NCI-H1930 (cell line): ENCODE results near the gene RBP2.

Source experiments
- DNase-seq, 2 experiments: peaks; one replicate each; lab custom pipeline; 2025; lab: John Stamatoyannopoulos, UW

Gene RBP2

DNA sequence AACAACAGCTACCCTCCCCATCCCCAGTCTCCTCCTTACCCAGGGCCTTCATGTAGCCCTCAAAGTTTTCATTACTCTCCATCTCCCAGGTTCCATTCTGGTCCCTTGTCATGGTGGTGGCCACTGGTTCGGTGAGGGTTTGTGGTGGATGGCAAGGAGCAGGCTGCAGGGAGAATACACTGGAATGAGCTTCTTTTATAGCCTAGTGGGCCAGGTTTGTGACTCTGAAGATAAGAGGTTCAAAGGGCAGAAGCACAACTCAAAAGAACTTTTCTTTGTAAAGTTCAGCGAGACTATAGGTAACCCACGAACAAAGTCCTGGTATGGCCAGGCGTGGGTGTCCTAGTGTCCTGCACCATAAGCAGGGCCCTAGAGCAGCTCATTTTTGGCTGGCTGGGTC lies at the start of gene RBP2:
TSS of gene RBP2 (minus strand) at position 169 of the 400 bp plus-strand sequence. CDS start at position 112, 57 bp downstream.
- no peak for DNase-seq

DNA sequence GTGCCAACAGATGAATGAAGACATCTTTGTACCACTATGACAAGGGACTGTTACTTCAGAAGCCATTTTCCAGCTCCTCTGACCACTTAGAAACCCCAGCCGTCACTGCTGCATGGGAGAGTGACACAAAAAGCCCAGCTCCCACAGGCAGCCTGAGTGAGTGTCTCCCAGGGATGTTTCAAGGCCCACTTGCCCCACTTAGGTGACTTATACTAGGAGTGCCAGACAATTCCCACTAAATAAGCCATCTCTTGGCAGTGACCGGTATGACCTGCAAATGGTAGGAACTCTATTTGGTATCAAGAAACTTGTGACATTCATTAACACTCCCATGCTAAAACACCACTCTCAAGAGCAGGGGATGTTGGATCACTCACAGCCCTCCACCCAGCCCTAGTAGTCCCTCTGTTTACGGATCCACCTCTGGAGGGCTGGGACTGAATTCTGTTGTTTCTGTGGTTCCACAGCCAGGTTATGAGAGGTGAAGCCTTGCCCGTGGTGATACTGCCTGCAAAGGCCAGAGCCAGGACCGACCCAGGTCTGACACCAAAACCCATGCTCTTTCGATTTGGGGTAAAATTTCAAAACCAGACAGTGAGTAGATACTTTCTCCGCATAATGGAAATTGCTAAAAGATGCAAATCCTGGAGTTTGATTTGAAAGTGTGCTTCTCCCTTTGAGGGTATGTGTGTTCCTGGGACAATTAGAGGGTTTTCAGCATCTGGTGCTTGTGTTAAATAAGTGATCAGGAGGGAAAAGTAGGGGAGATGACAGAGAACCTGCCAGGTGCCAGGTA lies 48.7 kb upstream of the RBP2 start:
- DNase-seq = no peak

DNA sequence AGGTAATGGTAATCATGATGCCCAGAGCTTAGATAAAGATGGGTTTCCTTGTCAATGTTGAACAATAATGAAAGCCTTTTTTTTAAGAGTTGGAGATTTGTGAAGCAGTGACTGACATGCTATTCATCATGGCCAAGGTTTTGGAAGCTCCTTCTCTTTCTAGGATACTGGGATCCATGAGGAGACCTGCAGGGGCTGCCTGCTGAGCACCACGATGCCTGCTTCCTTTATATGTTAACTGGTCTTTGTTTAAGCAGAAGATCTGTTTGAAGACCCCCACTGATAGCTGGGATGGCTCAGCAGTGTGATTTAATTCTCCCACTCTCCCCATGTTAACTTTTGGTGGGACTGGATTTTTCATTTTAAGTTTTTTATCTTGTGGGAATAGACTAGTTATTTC lies 47.4 kb upstream of the RBP2 start:
- DNase-seq = no peak

DNA sequence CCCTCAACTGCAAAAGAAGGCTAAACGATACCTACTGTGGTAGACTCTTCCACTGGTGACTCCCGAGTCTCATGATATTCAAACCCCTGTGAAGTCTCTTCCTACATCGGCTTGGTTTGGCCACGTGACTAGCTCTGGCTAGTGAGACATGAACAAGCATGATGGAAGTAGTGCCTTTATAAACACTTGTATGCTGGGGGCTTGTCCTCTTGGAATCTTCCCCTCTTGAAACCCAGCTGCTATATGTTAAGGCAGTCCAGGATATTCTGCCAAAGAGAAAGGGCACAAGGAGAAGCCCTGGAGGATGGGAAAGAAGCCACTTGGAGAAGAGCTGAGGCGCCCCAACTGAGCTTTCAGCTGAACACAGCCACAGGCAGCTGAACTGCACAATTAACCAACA lies 46.9 kb upstream of the RBP2 start:
- no peak for DNase-seq

DNA sequence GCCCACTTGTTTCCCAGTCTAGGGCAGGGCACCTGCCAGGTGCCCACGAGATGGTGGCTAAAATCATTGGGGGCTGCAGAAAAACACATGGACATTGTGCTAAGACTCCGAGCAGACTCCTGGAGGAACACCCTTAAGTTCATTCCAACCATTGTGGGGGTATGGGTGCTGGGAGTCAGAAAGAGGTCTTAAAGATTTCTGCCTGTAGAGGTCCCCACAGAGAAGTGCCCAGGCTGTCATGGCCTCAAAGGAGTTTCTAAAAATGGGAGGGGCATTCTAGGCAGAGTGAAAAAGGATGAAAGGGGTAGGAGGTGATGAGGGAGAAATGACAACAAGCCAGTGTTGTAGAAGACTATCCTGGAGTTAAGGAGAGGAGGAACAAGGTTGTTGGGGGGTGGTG lies 46.1 kb upstream of the RBP2 start:
- DNase-seq = no peak

DNA sequence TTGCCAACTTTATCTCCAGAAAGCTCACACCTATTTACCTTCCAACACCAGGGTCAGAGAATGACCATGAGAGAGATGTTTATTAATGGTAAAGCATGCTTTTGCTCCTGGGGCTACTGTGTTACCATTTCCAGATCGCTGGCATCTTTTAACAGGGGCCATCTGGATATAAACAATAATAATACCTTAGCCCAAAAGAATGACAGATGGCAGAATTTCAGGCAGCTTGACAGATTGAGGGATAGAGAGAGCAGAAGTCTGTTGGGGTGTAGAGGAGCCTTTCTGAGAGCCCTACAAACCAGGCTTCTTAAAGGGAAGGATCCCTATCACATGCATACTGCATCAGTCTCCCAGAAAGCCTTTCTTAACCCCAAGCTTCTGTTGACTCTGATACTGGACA lies 45.5 kb upstream of the RBP2 start:
- DNase-seq = no peak

DNA sequence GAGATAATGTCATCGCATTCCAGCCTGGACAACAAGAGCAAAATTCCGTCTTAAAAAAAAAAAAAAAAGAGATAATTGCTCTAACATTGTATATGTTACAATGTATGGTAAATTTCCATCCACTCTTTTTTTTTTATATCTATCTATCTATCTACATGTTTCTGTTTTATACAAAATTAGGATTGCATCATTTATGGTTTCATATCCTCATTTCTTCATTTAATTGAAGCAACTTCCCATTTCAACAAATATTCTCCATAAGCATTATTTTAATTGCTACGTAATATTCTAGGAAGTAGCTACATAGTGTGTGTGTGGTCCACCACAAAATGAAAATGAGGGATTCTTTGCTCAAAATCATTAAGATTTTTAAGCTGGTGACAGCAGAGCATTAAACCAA lies 44.8 kb upstream of the RBP2 start:
- no peak for DNase-seq

DNA sequence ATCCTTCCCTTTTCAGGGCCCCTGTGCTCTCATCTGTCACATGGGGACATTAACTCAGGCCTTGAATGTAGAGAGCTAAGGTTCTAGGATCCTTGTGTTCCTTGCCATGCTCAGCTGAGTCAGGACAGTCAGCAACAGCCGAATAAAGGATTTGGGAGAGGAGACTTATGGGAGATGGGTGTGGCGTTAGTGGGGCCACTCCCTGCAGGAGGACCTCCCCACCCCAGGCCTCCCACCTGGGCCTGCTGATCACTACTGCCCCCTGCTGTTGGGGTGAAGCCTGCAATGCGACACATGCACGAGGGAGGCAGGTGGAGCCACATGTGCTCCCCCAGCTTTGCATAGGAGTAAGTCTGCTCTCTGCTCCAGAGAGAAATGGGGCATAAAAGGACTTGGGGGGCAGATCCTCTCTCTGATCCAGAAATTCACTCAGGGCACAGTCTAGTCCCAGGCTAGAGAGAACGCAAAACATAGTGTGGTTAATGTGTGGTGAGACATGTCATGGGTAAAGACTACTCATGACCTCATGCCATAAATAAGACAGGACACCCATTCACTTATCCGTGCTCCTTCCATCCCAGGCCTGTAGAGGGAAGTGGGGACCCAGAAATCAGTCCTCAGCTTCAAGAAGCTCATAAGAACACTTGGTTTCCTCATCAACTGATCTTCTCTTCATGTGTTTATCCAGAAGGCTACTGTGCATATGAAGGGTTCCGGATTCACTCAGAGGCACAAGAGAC lies 43.9 kb upstream of the RBP2 start:
- no peak for DNase-seq

DNA sequence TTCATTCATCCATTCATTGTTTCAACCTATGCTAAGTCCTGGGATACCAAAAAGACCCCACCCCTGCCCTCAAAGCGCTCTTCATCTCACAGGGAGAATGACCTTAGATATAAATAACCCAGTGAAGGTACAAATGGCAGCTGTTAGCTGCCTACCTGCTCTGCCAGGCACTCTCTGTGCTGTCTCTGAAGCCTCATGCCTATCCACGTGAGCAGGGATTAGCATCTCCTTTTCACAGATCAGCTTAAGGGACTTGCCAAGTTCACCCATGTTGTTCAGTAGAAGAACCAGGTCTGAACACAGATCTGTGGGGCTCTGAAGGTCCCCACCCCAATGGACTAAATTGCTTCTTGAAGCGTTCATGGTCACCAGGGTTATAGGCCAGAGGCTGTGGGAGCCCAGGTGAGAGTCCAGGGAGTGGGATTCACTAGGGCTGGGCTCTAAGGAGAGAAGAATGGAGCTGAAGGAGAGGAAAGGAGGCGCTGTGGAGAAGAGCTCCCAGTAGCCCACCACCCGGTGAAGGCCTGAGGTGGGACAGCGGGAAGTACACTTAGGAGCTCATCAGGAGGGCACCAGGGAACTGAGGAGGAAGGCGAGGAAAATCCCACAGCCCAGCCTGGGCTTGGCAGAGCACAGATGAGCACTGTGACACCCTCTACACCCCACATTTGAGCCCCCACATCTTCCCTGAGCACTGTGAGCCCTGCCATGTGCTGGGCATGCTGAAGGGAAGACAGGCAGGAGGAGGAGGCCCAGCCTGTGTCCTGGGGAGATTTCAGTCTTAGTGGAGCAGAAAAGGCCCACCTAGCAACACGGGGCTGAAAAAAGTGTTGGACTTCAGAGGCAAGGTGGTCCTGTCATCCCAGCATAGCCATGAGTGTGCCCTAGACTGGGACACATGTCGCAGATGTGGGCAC lies 42.9 kb upstream of the RBP2 start:
- no peak for DNase-seq

DNA sequence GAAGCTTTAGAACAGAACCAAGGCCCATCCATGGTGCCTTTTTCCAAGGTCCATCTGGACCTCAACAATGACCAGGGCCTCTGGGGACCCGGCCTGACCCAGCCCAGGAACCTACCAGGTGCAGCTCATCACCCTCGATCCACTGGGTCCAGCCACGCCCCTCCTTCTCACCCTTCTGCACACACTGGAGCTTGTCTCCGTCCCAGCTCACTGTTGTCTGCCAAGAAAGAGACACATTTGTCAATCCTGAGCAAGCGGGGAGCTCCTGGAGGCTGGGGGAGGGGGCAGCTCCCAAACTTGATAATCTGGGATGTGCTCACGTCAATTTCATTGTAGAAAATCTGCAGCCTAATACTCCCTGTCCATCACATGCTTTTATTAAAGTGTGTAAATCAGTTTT lies 42.0 kb upstream of the RBP2 start:
- DNase-seq = no peak

DNA sequence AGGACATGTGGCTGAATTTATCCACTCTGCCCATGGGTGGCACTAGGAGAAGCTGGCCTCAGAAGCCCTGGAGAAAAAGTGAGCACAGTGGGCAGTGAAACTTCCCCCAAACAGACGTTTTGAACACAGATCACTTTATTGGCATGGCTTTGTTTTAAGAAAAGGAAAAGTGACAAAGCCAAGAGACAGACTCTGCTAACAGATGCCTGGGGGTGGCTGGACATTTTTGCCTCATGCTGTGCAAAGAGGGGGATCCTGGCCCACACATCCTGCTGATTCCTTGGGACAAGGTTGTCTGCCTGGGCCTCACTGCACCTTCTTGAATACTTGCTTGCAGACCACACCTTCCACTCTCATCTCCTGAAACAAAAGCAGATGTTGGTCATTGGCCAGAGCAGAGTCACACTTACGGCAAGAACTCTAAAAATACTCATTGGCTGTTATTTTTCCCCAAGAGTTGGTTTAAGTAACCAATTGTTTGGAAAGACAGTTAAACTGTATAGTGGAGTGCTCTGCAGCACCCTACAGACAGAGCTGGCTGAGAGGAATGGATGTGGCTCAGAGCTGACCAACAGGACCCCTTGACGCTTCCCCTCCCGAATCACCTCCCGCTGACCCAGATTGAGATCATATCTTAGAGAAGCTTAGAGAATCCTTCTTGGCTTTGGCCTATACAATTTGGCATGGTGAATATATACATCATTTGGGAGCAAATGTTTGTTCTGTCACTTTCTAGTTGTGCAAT lies 41.2 kb upstream of the RBP2 start:
- no peak for DNase-seq

DNA sequence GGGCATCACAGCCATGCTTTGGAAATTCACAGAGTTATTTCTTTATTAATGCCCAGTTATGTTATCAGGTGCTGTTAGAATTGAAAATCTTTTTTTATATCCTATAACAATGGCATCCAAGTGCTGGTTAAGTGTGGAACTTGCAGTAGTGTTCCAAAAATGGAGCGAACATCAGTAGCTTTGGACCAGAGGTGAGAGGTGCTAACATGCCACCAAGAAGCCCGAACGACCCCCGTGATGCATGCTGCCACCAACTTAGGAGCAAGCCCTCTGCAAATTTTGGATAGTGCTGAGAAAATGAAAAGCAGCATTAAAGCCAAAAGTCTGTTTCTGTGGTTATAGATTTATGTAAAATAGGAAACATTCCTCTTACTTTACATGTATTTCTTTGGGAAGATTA lies 38.4 kb upstream of the RBP2 start:
- no peak for DNase-seq

DNA sequence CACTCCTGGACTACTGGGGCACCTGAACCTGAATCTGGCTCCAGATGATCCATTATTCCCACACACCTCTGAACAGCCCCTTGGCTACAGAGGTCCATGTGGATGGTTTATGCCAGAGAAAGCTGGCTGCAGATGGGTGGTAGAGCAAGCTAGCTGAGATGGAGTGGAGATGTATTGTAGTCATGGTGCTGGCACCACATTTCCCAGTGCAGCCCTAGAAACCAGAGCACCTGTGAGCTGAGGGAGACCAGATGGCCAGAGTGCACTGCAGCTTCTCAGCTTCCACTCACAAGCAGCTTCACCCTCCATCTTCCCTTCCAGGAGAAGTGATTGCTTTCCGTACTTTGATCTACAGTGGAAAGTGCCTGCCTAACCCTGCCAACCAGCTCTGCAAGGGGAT lies 33.3 kb upstream of the RBP2 start:
- no peak for DNase-seq

DNA sequence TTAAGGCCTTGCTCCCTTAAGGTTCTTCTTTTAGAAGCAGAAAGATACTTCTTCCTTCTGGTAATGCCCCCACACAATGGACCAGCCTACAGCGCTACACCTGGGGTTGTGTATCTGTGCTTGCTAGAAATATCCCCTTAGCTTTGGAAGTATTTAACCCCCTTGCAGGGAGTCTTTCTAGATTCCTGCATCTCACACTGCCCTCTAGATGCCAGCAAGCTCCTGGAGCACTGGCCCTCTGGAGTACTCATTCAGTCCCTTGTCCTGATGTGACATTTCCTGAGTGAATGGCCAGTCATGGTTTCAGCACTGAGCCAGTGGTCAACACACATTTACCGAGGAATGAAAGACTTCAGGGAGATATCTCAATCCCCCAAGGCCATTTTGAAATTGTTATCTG lies 30.4 kb upstream of the RBP2 start:
- DNase-seq = no peak

DNA sequence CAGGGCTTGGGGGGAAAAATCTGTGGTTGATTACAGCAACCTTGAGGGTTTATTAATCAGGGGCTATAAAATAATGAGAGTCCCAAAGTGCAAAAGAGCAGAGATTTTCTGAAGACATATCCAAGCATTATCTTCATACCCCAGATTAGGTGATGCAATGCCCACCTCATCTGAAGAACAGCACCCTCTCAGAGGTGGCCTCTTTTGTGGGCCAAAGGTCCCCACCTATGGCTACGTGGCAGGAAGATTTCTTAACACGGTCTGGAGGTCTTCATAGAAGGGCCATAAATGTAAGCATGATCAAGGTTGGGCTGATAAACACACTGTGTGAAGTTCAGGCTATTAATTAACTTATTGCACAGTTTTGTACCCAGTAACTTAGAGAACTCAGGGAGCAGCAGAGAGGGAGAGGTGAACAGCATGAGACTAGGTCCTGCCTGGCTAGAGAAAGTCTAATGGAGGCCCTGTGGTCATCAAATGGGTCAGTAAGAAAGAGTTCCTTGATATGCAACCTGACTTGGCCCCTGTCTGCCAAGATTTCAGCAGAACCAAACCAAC lies 29.6 kb upstream of the RBP2 start:
- no peak for DNase-seq

DNA sequence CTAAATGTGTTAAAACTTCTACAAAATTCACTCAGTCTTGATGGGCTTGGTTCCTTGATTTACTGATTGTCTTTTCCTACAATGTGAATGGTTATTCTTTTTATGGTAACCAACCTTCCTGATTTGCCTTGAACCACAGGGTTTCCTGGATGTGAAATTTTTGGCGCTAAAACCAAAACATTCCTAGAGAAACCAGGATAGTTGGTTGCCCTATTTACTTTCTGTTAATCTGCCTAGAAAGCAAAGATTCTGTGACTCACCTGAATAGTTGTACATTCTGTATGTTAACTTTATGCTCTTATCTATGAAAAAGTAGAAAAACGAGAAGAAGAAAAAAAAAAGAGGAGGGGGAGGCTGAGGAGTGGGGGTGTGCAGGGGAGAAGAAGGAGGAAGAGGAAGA lies 23.2 kb upstream of the RBP2 start:
- DNase-seq = no peak

DNA sequence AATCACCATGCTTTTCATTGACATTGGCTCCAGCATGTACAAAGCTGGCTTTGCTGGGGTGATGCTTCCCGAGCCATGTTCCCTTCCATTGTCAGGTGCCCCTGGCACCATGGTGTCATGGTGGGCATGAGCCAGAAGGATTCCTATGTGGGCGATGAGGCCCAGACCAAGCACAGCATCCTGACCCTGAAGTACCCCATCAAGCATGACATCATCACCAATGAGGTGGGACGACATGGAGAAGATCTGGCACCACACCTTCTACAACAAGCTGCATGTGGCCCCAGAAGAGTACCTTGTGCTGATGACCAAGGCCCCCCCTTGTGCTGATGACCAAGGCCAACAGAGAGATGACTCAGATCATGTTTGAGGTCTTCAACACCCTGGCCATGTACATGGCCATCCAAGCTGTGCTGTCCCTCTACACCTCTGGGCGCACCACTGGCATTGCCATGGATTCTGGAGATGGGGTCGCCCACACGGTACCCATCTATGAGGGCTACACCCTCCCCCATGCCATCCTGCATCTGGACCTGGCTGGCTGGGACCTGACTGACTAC lies 17.6 kb upstream of the RBP2 start:
- no peak for DNase-seq

DNA sequence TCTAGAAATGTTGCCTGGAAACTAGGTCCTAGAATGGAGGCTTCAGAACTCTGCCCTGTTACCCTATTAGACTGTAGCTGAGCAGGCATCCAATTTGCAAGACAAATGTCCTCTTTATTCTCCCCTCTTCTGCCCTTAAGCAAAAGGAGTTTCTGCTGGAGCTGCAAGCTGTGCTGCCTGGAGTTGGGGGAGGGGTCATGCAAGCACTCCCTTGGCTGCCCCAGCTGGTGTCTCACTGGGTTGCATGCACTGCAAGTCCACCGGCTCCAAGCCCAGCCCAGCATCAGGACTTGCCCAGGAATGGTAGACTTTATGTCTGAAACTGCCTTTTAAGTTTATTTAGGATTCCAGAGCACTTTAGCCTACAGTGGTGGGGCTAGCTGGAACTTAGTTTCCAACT lies 15.7 kb upstream of the RBP2 start:
- no peak for DNase-seq

DNA sequence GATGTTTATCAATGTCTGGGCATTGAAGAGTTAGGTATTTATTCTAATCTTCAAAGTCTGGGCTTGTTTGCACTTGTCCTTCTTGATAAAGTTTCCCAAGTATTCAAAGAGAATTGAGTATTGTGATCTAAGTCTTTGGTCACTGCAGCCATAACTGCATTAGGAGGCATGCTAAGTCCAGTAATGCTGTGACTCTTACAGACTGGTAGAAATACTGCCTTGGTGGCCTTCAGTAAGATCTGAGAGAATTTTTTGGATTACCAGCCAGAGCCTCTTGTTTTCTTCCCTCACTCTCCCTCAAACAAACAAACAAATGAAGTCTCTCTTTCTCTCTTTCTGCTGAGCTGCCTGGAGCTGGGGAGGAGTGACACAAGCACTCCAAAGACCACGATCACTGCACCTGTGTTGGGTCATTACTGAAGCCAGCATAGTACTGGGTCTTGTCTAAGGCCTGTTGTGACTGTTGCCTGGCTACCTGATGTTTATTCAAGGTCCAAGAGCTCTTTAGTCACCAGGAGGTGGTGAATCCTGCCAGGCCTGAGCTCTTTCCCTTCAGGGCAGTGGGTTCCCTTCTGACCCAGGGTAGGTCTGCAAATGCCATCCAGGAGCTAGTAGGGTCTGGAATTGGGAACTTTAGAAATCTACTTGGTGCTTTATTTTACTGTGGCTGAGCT lies 14.8 kb upstream of the RBP2 start:
- DNase-seq = no peak

DNA sequence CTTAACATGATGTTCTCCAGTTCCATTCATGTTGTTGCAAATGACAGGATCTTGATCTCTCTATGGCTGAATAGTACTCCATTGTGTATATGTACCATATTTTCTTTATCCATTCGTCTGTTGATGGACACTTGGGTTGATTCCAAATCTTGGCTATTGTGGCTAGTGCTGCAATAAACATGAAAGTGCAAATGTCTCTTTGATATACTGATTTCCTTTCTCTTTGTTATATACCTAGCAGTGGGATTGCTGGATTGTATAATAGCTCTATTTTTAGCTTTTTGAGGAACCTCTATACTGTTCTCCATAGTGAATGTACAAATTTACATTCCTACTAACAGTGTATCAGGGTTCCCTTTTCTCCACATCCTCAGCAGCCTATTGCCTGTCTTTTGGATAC lies 5.9 kb upstream of the RBP2 start:
- DNase-seq = no peak

DNA sequence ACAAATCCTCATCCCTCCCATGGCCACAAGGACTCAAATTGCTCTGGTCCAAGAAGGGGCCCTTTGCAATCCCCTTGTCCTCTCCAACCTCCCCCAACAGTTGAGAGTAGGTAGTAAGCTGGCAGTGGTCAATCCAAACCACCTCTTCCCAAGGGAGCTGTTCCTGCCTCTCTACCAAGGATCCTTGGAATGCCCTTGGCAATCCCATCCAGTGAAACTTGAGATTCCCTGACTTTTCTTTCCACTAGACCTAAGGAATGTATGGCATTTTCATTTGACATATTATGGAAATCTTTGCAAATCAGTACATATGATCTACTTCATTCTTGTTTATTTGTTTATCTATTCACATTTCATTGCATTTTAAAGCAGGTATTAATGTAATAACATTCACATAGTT lies 4.8 kb upstream of the RBP2 start:
- DNase-seq = no peak
